ENCODE measurements around the gene C8G. TPM values are rescaled to one million over a fixed set of nuclear protein-coding genes. Genes with fewer than 3 reads are reported as not detected.

C8G gene
- total RNA-seq, 1 donor from 2014 or later, result 0.77 TPM

GRCh38 chr9:136982232-136983051 lies 37.4 kb downstream of the C8G start, which contains the start of gene LCNL1:
LCNL1 (plus strand) TSS chr9:136982993; CDS start chr9:136983587, 594 bp downstream.
- DNase-seq (ENCODE audit: low read depth in 2 of 2), result no peak

DNA sequence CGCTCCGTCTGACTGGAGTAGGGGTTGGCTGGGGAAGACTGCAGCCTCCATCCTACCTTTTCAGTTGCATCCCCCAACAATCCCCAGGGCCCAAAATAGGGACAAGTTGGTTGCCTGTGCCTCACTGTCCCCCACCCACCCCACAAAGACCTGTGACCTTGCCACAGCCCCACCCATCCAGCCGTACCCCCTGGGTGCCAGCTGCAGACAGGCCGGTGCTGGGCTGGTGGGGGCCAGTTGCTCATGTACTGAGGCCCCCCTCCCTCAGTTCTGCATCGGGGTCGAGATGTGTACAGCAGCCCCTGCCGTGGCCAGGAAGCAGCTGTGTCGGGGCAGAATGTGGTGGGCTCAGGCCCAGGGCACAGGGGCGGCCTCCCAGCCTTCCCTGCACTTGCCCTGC lies 38.1 kb downstream of the C8G start:
- no peak for DNase-seq (ENCODE audit: low read depth in 2 of 2)

- no peak for DNase-seq (ENCODE audit: low read depth in 2 of 2)
Measured at GRCh38 chr9:136983656-136984314, 38.7 kb downstream of the C8G start.

DNA sequence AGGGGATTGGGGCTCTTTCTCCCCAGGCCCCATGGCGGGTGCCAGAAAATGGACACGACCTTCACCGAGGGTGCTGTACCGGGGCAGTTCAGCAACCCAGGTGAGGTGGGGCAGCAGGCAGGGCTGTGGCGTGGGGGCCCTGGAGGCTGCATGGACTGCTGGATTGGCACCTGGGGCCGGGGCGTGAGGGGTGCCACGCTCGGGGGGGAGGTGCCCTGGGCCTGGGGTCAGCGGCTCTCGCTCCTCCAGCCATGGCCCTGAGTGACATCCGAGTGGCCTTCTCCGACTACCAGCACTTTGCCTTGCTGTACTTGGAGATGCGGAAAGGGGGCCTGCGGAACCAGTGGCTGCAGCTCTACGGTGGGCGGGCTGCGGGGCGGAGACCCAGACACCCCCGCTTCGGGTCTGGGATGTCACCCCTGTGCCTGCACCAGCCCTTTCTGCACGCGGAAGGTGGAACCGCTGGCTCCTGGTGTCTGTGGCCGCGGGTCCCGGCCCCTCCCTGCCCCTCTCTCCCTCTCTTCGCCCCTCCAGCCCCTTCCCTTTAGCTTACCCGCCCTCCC lies 39.5 kb downstream of the C8G start:
- DNase-seq (ENCODE audit: low read depth in 2 of 2), result no peak

- no peak for DNase-seq (ENCODE audit: low read depth in 2 of 2)
Measured at GRCh38 chr9:136985027-136985602, 40.1 kb downstream of the C8G start.

DNA sequence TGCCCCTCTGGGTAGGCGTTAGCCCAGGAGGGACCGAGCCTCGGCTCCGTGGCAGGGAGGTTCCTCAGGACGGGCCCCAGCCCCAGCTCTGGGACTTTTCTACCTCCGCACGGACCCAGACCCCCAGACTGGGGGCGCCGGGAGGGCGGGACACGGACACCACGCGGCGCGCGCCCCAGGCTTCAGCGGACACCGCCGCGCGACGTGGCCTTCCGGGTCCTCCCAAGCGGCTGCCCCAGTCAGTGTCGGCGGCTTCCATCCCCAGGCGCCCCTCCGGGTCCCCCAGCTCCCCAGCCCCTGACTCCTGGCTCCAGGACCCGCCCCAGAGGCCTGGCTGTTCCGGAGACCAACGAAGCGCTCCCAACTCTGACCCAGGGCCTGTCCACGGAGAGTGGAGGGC lies 40.8 kb downstream of the C8G start:
- DNase-seq (ENCODE audit: low read depth in 2 of 2), result no peak

- DNase-seq (ENCODE audit: low read depth in 2 of 2), result no peak
Measured at GRCh38 chr9:136988872-136989271, 43.8 kb downstream of the C8G start.

DNA sequence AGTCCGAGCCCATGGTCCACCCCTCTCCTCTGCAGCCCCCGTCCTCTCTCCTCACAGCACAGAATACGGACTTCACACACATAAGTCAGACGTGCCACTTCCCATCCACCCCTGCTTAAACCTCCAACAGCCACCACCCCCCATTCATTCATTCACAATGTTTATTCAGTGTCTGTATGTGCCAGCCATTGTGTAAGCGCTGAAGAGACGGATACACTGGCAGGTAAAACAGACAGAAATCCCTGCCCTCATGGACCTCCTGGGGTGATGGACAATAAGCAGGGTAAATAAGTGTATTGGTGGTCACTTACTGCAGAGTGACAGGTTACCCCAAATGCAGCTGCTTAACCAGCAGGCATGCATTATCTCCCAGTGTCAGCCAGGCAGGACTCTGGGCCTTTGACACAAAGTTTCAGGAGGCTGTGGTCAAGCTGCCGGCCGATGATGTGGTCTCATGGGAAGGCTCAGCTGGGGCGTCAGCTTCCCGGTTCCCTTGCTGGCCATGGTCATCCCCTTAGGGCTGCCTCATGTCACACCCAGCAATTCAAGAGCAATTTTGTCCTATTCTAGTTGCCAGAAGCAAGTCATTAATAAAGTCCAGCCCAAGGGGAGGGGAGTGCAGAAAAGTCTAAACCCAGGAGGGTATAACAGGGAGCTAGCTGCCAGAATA lies 45.3 kb downstream of the C8G start:
- DNase-seq (ENCODE audit: low read depth in 2 of 2), result peak in 1 of 2 donors; percentile 21

- DNase-seq (ENCODE audit: low read depth in 2 of 2), result peak; percentile 66 to 89
Measured at GRCh38 chr9:136991993-136992818, 47.2 kb downstream of the C8G start, which contains the start of gene PAXX. PAXX (plus strand) TSS chr9:136992422; CDS start chr9:136992444, 22 bp downstream.

GRCh38 chr9:136992819-136993369 lies 47.9 kb downstream of the C8G start:
- DNase-seq (ENCODE audit: low read depth in 2 of 2), result no peak

GRCh38 chr9:136994180-136994887 lies 49.3 kb downstream of the C8G start:
- DNase-seq (ENCODE audit: low read depth in 2 of 2), result no peak

DNA sequence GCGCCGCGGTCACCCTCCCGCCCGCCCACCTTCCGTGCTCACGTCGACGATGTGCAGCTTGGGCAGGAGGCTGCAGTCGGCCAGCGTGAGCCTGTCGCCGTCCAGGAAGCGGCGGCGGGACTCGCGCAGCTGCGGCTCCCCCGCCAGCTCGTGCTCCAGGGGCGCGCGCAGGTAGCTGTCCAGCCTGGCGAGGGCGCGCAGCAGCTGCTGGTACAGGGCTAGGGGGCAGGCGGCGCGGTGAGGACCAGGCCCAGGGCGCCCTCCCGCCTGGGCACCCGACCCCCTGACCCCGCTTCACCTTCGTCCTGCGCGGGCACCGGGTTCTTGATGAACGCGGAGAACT lies 49.8 kb downstream of the C8G start:
- peak in 1 of 2 donors; percentile 40 for DNase-seq (ENCODE audit: low read depth in 2 of 2)

GRCh38 chr9:136995362-136995761 lies 50.3 kb downstream of the C8G start:
- DNase-seq (ENCODE audit: low read depth in 2 of 2), result no peak

GRCh38 chr9:136995772-136996311 lies 50.8 kb downstream of the C8G start:
- no peak for DNase-seq (ENCODE audit: low read depth in 2 of 2)

Other genes with a start within 250 kb of the C8G start
- 70.8 and 93.8 TPM in 2 replicates for gene DIPK1B, start 232.7 kb upstream of the C8G start, total RNA-seq
- 0.13 TPM in 1 of 2 replicates, not detected in the other for gene LCN10, start 202.3 kb upstream of the C8G start, total RNA-seq
- gene LCN6, start 196.7 kb upstream of the C8G start, total RNA-seq, result 0.13 TPM in 1 of 2 replicates, not detected in the other
- not detected in 2 replicates for gene LCN8, start 187.0 kb upstream of the C8G start, total RNA-seq
- gene LCN15, start 180.7 kb upstream of the C8G start, total RNA-seq, result 0.13 TPM in 1 of 2 replicates, not detected in the other
- gene TMEM141, start 153.9 kb upstream of the C8G start, total RNA-seq, result 54.1 and 58.8 TPM in 2 replicates
- gene CCDC183, start 148.9 kb upstream of the C8G start, total RNA-seq, result 0.26 and 0.51 TPM in 2 replicates
- gene RABL6, start 137.3 kb upstream of the C8G start, total RNA-seq, result 51.1 and 67.6 TPM in 2 replicates
- 0.51 and 0.89 TPM in 2 replicates for gene AJM1, start 102.8 kb upstream of the C8G start, total RNA-seq
- 207 and 242 TPM in 2 replicates for gene PHPT1, start 95.8 kb upstream of the C8G start, total RNA-seq
- gene MAMDC4, start 92.9 kb upstream of the C8G start, total RNA-seq, result 0.64 and 1.1 TPM in 2 replicates
- gene EDF1, start 78.9 kb upstream of the C8G start, total RNA-seq, result 236 and 240 TPM in 2 replicates
- 13.0 and 21.9 TPM in 2 replicates for gene TRAF2, start 58.7 kb upstream of the C8G start, total RNA-seq
- gene FBXW5, start 505 bp upstream of the C8G start, total RNA-seq, result 130 and 218 TPM in 2 replicates
- not detected in 2 replicates for gene LCN12, start 7.0 kb downstream of the C8G start, total RNA-seq
- gene PTGDS, start 32.3 kb downstream of the C8G start, total RNA-seq, result 0.13 and 0.25 TPM in 2 replicates
- not detected in 2 replicates for gene LCNL1, start 37.8 kb downstream of the C8G start, total RNA-seq
- 6.7 and 8.5 TPM in 2 replicates for gene PAXX, start 47.2 kb downstream of the C8G start, total RNA-seq
- gene CLIC3, start 51.3 kb downstream of the C8G start, total RNA-seq, result not detected in 2 replicates
- 4.5 and 9.9 TPM in 2 replicates for gene ABCA2, start 83.0 kb downstream of the C8G start, total RNA-seq
- not detected in 2 replicates for gene FUT7, start 86.8 kb downstream of the C8G start, total RNA-seq
- gene NPDC1, start 100.9 kb downstream of the C8G start, total RNA-seq, result 10.0 and 14.4 TPM in 2 replicates
- not detected in 2 replicates for gene ENTPD2, start 108.8 kb downstream of the C8G start, total RNA-seq
- 5.1 and 10.3 TPM in 2 replicates for gene SAPCD2, start 125.3 kb downstream of the C8G start, total RNA-seq
- 12.8 and 30.1 TPM in 2 replicates for gene UAP1L1, start 132.3 kb downstream of the C8G start, total RNA-seq
- 42.7 and 56.8 TPM in 2 replicates for gene MAN1B1, start 141.7 kb downstream of the C8G start, total RNA-seq
- 66.8 and 112 TPM in 2 replicates for gene DPP7, start 169.5 kb downstream of the C8G start, total RNA-seq
- gene GRIN1, start 193.9 kb downstream of the C8G start, total RNA-seq, result 0.13 TPM in 1 of 2 replicates, not detected in the other
- 0.13 TPM in 1 of 2 replicates, not detected in the other for gene LRRC26, start 224.8 kb downstream of the C8G start, total RNA-seq
- gene TMEM210, start 226.8 kb downstream of the C8G start, total RNA-seq, result not detected in 2 replicates
- gene ANAPC2, start 243.3 kb downstream of the C8G start, total RNA-seq, result 15.1 and 22.1 TPM in 2 replicates
- gene SSNA1, start 243.4 kb downstream of the C8G start, total RNA-seq, result 90.5 and 93.1 TPM in 2 replicates

All from dermis microvascular lymphatic vessel endothelial cell (primary cell).